KOPT-K1 (cell line): Measurements from ENCODE around the gene DDR1.
"Not testable (repeated sequence)": the region's sequence is repeated elsewhere in the genome, so short reads cannot be mapped to it uniquely, and the experiment has no call there.

Source experiments
- H3K27ac ChIP-seq: fragments of 200-600 bp; sonication (generic); 2 replicates; pipeline ENCODE4 v1.5.1; 2016; ENCODE audit warnings: antibody characterized with exemption, mild to moderate bottlenecking, low read depth, low read length; ENCODE audit not compliant: poor library complexity, severe bottlenecking
- H3K36me3 ChIP-seq: fragments of 200-600 bp; sonication (generic); 2 replicates; pipeline ENCODE4 v1.5.1; 2017; ENCODE audit warnings: antibody characterized with exemption, mild to moderate bottlenecking, low read length, moderate library complexity; ENCODE audit not compliant: insufficient read depth
- H3K9me3 ChIP-seq: fragments of 200-600 bp; sonication (generic); 2 replicates; pipeline ENCODE4 v1.5.1; 2017; ENCODE audit warnings: antibody characterized with exemption, low read length, mild to moderate bottlenecking; ENCODE audit not compliant: insufficient read depth, poor library complexity, severe bottlenecking

DDR1 gene

DNA sequence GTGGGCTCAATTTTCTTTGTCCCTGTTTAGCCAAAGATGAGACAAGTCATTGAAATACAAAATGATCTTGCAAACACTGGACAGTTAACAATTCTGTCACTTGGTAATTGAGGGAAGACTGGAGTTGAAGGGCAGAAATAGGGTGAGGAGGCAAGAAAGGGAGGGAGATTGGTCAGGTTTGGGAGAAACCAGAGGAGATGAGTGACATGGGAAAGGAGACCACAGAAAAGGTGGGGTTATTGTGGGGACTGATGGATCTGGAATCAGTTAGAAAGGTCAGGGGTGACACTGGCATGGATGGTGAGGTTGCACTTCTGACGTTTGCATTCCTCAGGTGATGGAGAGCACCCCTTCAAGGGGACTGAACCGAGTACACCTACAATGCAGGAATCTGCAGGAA is 24.4 kb downstream of the DDR1 start:
- peak overlapping the region; percentile 74 for H3K27ac ChIP-seq
- no peaks in the 10 kb centered on the region for H3K9me3 ChIP-seq
- H3K36me3 ChIP-seq: peaks cover 41% of the 10 kb centered on the region

DNA sequence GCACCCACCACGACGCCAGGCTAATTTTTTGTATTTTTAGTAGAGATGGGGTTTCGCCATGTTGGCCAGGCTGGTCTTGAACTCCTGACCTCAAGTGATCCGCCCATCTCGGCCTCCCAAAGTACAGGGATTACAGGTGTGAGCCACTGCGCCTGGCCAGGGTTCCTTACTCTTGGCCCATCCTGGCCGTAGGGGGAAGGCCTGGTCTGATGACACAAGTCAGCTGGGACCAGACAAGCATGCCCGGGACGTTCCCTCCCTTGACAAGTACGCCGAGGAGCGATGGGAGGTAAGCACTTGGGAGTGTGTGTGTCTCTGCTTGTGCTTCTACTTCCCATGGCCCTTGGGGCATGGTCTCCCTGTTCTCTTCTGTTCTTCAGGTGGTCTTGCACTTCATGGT is 26.2 kb downstream of the DDR1 start:
- H3K36me3 ChIP-seq: peaks cover 42% of the 10 kb centered on the region
- not testable (repeated sequence) for H3K9me3 ChIP-seq, H3K27ac ChIP-seq

DNA sequence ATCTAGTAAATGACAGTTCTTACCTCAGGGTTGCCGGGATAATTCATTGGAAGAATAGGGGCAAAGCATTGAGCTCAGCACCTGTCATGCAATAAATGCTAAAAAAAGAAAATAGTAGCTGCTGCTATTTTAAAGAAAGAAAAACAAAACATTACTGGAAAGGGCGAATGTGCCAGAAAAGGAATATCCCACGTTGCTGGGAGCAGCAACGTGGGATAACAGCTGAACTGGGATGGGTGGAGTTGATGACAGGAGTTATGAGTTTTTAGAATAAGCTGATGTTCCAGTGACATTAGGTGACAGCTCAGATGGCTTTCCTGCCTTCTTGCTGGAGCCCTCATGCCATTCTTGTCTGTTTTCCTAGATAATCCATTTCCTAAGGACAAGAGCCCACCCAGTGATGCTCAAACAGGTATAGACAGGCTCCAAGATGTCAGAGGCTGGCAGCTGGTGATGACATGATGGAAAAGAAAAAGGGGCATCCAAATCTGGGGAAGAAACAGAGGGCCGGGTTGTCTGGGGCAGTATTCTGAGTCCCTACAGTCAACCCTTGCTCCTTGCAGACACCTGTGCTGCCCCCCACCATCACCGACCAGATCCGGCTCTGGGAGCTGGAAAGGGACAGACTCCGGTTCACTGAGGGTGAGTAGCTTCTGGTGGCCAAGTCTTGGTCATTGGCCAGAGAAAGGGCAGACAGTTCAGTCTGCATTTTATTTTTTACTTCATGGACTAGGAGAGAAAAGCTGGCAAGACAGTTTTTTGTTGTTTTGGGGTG is 28.6 kb downstream of the DDR1 start:
- no peak overlapping the region for H3K27ac ChIP-seq
- H3K9me3 ChIP-seq: no peaks in the 10 kb centered on the region
- peaks cover 64% of the 10 kb centered on the region for H3K36me3 ChIP-seq

DNA sequence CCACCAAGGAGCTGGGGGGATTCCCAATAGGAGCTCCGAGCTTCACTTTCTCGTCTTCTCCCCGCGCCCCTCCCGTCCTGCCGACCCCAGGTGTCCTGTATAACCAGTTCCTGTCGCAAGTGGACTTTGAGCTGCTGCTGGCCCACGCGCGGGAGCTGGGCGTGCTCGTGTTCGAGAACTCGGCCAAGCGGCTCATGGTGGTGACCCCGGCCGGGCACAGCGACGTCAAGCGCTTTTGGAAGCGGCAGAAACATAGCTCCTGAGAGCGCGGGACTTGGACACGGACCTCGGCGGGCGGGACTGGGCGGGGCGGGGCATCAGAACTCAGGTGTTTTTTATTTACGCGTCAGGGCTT is 29.4 kb downstream of the DDR1 start:
- H3K36me3 ChIP-seq: peaks cover 72% of the 10 kb centered on the region
- peak overlapping the region; percentile 82 for H3K27ac ChIP-seq
- no peaks in the 10 kb centered on the region for H3K9me3 ChIP-seq

DNA sequence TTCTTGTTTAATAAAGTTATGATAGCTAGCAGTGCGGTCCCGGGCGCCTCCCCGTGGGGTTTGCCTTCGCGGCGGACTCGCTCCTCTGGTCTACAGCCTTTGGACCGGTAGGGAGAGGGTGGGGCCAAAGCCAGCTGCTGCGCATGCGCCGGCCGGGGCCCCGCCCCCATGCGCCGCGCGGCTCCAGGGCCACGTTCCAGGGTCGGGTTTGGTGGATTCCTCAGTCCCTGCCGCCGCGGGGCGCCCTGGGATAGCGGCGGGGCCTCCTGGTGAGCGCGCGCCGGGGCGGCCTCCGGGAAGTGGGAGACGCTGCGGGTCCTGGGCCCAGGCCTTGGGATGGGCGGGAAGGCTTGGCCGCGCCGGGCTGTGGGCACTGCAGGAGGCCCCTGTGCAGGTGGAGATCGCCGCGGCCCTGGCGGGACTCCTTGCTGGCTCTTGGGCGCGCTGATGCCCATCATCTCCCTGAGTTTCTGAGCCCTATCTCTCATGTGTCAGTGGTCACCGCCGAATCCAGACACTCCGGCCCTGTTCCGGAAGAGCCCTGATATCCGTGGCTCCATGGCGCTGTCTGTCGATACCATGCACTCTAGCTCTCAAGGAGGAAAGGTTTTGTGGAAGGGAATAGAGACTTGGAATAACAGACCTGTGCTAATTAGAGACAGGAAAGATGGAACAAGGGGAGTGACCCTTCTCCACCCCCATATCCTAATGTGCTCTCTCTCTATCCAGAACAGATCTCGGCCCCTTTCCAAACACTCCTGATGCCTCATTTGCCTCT is 29.9 kb downstream of the DDR1 start, which contains the start of gene VARS2:
Gene VARS2, plus strand, starts transcription at position 163 of the 778 bp plus-strand sequence. Its CDS starts 599 bp downstream, at position 762.
- peak within 1 kb of the TSS; percentile 82 for H3K27ac ChIP-seq
- peaks cover 76% of the 10 kb centered on the region for H3K36me3 ChIP-seq
- H3K9me3 ChIP-seq: no peaks in the 10 kb centered on the region

DNA sequence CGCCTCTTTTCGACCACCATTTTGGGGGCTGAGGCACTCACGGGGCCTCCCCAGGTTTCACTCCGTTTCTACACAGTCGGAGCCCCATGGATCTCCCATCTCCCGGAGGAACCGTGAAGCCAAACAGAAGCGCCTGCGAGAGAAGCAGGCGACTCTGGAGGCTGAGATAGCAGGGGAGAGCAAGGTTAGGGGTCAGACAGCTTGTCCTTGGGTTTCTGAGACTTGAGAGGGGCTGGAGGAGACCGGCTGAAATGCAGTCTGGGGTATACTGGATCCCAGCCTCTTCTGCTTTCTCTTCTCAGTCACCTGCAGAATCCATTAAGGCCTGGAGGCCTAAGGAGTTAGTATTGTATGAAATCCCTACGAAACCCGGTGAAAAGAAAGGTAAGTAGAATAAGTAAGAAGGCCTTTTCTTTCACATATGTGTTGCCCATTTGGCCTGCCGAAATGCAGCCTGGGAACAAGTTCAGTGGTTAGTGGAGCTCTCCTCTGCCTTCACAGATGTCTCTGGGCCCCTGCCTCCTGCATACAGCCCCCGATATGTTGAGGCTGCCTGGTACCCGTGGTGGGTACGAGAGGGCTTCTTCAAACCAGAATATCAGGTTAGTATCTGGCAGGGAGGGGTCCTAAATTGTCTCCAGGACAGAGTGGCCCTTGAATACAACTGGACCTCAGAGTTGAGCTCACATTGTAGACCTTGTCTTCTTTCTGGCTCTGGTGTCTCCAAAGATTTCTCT is 30.7 kb downstream of the DDR1 start:
- Histone ChIP-seq H3K27ac (peak overlapping the region; percentile 82), H3K36me3 (peaks cover 78% of the 10 kb centered on the region), H3K9me3 (no peaks in the 10 kb centered on the region)

DNA sequence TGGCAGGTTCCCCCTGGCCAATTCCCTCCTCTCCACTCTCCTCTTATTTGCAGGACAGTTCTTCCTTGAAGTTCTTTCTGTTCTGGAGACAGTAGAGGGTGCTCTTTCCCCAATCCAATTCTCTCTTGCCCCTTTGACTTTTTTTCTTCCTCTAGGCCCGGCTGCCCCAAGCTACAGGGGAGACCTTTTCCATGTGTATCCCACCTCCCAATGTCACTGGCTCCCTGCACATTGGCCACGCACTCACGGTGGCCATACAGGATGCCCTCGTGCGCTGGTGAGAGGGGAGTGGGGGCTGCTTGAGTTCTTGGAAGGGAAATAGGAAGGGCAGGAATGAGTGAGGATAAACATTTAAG is 31.2 kb downstream of the DDR1 start:
- H3K36me3 ChIP-seq: peaks cover 78% of the 10 kb centered on the region
- no peaks in the 10 kb centered on the region for H3K9me3 ChIP-seq
- H3K27ac ChIP-seq: peak overlapping the region; percentile 82

DNA sequence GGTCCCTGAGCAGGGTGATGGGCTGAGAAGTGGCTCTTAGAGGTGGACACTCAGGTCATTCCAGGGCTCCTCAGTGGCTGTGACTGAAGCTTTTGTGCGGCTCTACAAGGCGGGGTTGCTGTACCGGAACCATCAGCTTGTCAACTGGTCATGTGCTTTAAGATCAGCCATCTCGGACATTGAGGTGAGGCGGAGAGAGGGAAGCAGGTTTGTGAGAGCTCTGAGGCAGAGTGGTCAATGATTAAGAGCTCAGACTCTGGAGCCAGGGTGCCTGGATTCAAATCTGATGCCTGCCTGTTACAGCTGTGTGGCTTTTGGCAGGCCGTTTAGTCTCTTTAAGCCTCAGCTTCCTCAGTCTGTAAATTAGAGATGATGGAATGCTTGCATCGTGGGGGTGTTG is 32.7 kb downstream of the DDR1 start:
- no peak overlapping the region for H3K27ac ChIP-seq
- no peaks in the 10 kb centered on the region for H3K9me3 ChIP-seq
- peaks cover 78% of the 10 kb centered on the region for H3K36me3 ChIP-seq

DNA sequence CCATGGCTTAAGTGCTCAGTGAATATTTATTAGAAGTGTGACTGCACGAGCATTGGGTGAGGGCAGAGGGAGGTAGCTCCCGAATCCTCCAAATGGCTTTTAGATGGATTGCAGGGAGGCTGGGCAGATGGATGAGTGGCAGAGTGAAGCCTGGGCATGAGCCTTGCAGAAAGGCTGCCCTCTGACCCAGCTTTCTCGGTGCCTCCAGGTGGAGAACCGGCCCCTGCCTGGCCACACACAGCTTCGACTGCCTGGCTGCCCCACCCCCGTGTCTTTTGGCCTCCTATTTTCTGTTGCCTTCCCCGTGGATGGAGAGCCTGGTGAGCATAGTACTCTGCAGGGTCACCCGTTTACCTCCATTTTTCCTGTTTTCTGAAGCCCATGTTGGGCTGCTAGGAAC is 33.2 kb downstream of the DDR1 start:
- no peaks in the 10 kb centered on the region for H3K9me3 ChIP-seq
- H3K36me3 ChIP-seq: peaks cover 78% of the 10 kb centered on the region
- no peak overlapping the region for H3K27ac ChIP-seq

DNA sequence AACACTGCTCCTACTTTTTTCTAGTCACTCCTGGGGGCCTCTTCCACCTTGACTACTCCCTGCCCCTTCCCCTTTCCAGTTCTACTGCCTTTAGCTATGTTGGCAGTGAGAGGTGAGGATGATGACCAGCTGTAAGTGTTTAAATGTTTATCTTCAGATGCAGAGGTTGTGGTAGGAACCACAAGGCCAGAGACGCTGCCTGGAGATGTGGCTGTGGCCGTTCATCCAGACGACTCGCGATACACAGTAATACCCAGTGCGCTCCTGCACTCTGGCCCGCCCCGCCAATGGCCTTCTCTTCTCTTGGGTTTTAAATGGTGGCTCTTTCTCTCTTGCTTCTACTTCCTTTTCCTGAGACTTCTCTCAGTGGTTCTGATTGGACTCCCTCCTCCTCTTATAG is 34.4 kb downstream of the DDR1 start:
- H3K36me3 ChIP-seq: peaks cover 80% of the 10 kb centered on the region
- H3K27ac ChIP-seq: no peak overlapping the region
- H3K9me3 ChIP-seq: no peaks in the 10 kb centered on the region

DNA sequence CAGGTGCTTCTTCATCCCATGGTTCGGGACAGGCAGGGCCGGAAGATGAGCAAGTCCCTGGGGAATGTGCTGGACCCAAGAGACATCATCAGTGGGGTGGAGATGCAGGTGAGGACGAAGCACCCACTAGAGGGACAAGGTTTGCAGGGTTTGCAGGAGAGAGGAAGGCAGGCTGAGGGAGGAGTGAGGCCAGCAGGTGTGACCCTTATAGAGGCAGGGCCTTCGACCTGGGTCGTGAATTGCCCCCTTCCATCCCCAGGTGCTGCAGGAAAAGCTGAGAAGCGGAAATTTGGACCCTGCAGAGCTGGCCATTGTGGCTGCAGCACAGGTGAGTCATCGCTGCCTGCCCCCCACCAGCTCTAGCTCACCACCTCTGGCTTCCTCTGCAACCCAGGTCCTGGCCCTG is 38.1 kb downstream of the DDR1 start:
- no peak overlapping the region for H3K27ac ChIP-seq
- H3K36me3 ChIP-seq: peaks cover 97% of the 10 kb centered on the region
- no peaks in the 10 kb centered on the region for H3K9me3 ChIP-seq

DNA sequence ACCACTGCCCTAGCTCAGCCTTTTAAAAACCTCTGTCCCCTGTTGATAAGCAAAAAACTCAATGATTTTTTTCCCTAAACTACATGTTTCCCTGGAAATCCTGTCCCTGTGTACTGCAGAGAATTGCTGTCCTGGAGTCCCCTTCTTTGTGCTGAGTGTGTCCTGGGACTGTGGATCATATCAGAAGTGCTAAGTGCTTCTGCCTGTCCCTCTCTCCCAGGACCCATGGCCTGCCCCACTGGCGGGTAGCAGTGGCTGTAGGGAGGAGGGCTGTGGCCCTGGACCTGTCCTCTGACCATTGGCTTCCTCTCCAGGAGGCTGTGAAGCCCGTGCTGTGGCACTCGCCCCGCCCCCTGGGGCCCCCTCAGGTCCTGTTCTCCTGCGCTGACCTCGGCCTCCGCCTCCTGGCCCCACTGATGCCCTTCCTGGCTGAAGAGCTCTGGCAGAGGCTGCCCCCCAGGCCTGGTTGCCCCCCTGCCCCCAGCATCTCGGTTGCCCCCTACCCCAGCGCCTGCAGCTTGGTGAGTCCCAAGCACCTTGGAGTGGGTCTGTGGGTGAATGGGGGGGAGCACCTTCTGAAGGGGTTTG is 39.8 kb downstream of the DDR1 start:
- H3K27ac ChIP-seq, H3K9me3 ChIP-seq: not testable (repeated sequence)
- peaks cover 96% of the 10 kb centered on the region for H3K36me3 ChIP-seq

DNA sequence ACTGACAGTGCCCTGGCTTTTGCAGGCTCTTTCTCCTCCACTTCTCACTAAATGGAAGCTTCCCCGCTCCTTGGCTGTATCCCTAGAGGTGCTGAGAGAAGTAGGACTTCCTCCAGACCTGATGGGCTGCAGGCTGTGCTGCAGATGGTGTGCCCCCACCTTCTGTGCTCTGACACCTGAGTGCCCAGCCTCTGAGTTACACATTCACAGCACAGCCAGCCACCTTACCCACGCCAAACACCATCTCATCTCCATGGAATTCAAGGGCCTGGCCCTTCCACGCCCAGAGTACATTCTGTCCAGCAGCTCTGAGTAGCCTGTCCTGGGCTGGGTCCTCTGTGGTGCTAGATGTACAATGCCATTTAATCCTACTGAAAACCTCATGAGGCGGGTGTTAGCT is 42.3 kb downstream of the DDR1 start:
- Histone ChIP-seq H3K36me3 (peaks cover 72% of the 10 kb centered on the region), H3K27ac (no peak overlapping the region), H3K9me3 (peaks cover 8% of the 10 kb centered on the region)

DNA sequence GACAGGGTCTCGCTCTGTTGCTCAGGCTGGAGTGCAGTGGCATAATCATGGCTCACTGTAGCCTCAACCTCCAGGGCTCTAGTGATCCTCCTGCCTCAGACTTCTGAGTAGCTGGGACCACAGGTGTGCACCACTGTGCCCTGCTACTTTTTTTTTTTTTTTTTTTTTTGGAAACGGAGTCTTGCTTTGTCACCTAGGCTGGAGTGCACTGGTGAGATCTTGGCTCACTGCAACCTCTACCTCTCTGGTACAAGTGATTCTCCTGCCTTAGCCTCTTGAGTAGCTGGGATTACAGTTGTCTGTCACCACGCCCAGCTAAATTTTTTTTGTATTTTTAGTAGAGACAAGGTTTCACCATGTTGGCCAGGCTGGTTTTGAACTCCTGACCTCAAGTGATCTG is 42.8 kb downstream of the DDR1 start:
- H3K36me3 ChIP-seq: peaks cover 67% of the 10 kb centered on the region
- not testable (repeated sequence) for H3K27ac ChIP-seq, H3K9me3 ChIP-seq

DNA sequence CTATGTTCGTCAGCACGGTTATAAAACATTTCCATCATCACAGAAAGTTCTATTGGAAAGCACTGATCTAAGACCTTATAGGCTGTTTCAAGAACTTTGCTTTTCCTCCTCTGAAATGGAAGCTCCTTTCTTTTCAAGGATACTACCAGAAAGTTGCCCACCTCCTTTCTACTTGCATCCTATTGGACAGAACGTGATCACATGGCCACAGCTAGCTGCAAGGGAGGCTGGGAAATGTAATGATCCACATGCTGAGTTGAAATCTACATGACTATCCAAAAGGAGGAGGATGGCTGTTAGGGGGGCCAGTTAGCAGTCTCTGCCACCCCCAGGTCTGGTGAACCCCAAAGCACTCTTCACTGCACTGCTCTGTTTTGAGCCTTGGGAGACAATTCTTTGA is 44.4 kb downstream of the DDR1 start:
- H3K9me3 ChIP-seq: peaks cover 8% of the 10 kb centered on the region
- H3K36me3 ChIP-seq: peaks cover 51% of the 10 kb centered on the region
- no peak overlapping the region for H3K27ac ChIP-seq
